Right atrium auricular region (tissue), 2 donors: ENCODE results near the gene PCDHB3. TPM values are rescaled to one million over a fixed set of nuclear protein-coding genes. Genes with fewer than 3 reads are reported as not detected.
A peak's percentile ranks its signal among the peaks of the same experiment; 100 is the strongest.
"Not testable (repeated sequence)": the region's sequence is repeated elsewhere in the genome, so short reads cannot be mapped to it uniquely, and the experiment has no call there.

Experiments used
- DNase-seq: peaks from one replicate; pipeline ENCODE4 v3.0.0-alpha.2; 2019; ENCODE audit warnings: low spot score
- H3K27ac ChIP-seq, 2 donors: fragments of 200-600 bp; sonication (generic); 1 replicate in 1 of 2; 2 replicates in 1 of 2; pipeline ENCODE4 v1.5.1; 2016 to 2019
- H3K27me3 ChIP-seq, 2 donors: fragments of 200-600 bp; sonication (generic); one replicate each; pipeline versions ENCODE4 v1.5.1 to v1.6.0; 2017 to 2019
- H3K36me3 ChIP-seq: fragments of 200-600 bp; sonication (generic); one replicate; pipeline ENCODE4 v1.5.1; 2016
- H3K4me1 ChIP-seq, 2 donors: fragments of 200-600 bp; sonication (generic); one replicate each; pipeline versions ENCODE4 v1.5.1 to v1.6.0; 2017 to 2019
- H3K4me3 ChIP-seq, 2 donors: fragments of 200-600 bp; sonication (generic); 1 replicate in 1 of 2; 2 replicates in 1 of 2; pipeline ENCODE4 v1.5.1; 2017 to 2019; ENCODE audit warnings: mild to moderate bottlenecking in 1 of 2, moderate library complexity in 1 of 2
- H3K9me3 ChIP-seq, 2 donors: fragments of 200-600 bp; sonication (generic); one replicate each; pipeline ENCODE4 v1.5.1; 2019
- CTCF ChIP-seq, 2 donors: fragments of 200-600 bp; sonication (generic); IDR thresholded peaks; one replicate each; pipeline ENCODE4 v1.5.1; 2019; ENCODE audit warnings: antibody characterized with exemption in 2 of 2
- total RNA-seq, 2 donors: library from RNA; depleted of rRNA; stranded (reverse); fragments of >200 nt; gene quantifications; one replicate each; pipeline ENCODE4 v1.1.0, GENCODE V29; 2016

The PCDHB3 gene
- total RNA-seq, 2 donors from 2014 or later: 0.63 to 0.83 TPM

GRCh38 chr5:141135030-141135717 lies 34.9 kb downstream of the PCDHB3 start, which contains the start of gene PCDHB5:
Gene PCDHB5, plus strand, starts transcription at chr5:141135206. Its CDS starts 229 bp downstream, at chr5:141135435.
- H3K36me3 ChIP-seq: no peaks in the 10 kb centered on the region
- no peaks in the 10 kb centered on the region for H3K27me3 ChIP-seq
- no peak for DNase-seq
- no peaks in the 10 kb centered on the region for H3K4me1 ChIP-seq
- peak in 1 of 2 donors; percentile 60 for TF ChIP-seq CTCF (IDR thresholded peaks at IDR 0.05)
- peak within 1 kb of the TSS; percentile 26 to 47 for H3K4me3 ChIP-seq
- H3K27ac ChIP-seq: no peak within 1 kb of the TSS
- peaks cover 0 to 73% of the 10 kb centered on the region in 2 donors for H3K9me3 ChIP-seq

DNA sequence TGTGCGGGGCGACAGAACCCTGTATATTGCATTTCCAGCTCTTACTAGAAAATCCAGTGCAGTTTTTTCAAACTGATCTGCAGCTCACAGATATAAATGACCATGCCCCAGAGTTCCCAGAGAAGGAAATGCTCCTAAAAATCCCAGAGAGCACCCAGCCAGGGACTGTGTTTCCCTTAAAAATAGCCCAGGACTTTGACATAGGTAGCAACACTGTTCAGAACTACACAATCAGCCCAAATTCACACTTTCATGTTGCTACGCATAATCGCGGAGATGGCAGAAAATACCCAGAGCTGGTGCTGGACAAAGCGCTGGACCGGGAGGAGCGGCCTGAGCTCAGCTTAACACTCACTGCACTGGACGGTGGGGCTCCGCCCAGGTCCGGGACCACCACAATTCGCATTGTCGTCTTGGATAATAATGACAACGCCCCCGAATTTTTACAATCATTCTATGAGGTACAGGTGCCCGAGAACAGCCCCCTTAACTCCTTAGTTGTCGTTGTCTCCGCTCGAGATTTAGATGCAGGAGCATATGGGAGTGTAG lies 35.5 kb downstream of the PCDHB3 start:
- no peak overlapping the region for H3K27ac ChIP-seq
- H3K27me3 ChIP-seq: no peaks in the 10 kb centered on the region
- no peaks in the 10 kb centered on the region for H3K36me3 ChIP-seq
- peak overlapping the region in 1 of 2 donors; percentile 47 for H3K4me3 ChIP-seq
- no peaks in the 10 kb centered on the region for H3K4me1 ChIP-seq
- no peak for DNase-seq
- H3K9me3 ChIP-seq: peaks cover 0 to 73% of the 10 kb centered on the region in 2 donors
- no peak for TF ChIP-seq CTCF (IDR thresholded peaks at IDR 0.05)

DNA sequence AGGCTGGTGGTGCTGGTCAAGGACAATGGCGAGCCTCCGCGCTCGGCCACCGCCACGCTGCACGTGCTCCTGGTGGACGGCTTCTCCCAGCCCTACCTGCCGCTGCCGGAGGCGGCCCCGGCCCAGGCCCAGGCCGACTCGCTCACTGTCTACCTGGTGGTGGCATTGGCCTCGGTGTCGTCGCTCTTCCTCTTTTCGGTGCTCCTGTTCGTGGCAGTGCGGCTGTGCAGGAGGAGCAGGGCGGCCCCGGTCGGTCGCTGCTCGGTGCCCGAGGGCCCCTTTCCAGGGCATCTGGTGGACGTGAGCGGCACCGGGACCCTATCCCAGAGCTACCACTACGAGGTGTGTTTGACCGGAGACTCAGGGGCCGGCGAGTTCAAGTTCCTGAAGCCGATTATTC lies 37.1 kb downstream of the PCDHB3 start:
- DNase-seq, H3K27me3 ChIP-seq: not testable (repeated sequence)
- H3K9me3 ChIP-seq: peaks cover 0 to 75% of the 10 kb centered on the region in 2 donors

GRCh38 chr5:141149812-141150211 lies 49.5 kb downstream of the PCDHB3 start, which contains the start of gene PCDHB6:
Gene PCDHB6, plus strand, starts transcription at chr5:141150057. Its CDS starts 201 bp downstream, at chr5:141150258.
- Histone ChIP-seq H3K27ac (no peak within 1 kb of the TSS), H3K36me3 (no peaks in the 10 kb centered on the region), H3K4me1 (no peaks in the 10 kb centered on the region), H3K4me3 (no peak within 1 kb of the TSS), H3K9me3 (peaks cover 5 to 75% of the 10 kb centered on the region in 2 donors), H3K27me3 (no peaks in the 10 kb centered on the region)
- no peak for DNase-seq
- TF ChIP-seq CTCF (IDR thresholded peaks at IDR 0.05): peak in 1 of 2 donors; percentile 18

More for the DNA sequence above, 37.1 kb downstream of the PCDHB3 start:
- H3K27ac ChIP-seq, H3K4me1 ChIP-seq, H3K36me3 ChIP-seq, H3K4me3 ChIP-seq: not testable (repeated sequence)

DNA sequence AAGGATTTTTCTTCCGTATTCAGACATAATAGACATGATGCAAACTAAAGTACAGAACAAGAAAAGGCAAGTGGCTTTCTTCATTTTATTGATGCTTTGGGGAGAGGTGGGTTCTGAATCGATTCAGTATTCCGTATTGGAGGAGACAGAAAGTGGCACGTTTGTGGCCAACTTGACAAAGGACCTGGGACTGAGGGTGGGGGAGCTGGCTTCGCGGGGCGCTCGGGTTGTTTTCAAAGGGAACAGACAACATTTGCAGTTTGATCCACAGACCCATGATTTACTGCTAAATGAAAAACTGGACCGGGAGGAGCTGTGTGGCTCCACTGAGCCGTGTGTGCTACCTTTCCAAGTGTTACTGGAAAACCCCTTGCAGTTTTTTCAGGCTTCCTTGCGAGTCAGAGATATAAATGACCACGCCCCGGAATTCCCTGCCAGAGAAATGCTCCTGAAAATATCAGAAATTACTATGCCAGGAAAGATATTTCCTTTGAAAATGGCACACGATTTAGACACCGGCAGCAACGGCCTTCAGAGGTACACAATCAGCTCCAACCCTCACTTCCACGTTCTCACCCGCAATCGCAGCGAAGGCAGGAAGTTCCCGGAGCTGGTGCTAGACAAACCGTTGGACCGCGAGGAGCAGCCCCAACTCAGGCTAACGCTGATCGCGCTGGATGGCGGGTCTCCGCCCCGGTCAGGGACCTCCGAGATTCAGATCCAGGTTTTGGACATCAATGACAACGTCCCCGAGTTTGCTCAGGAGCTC lies 50.1 kb downstream of the PCDHB3 start:
- DNase-seq: no peak
- TF ChIP-seq CTCF (IDR thresholded peaks at IDR 0.05): no peak
- Histone ChIP-seq H3K9me3 (peaks cover 5 to 81% of the 10 kb centered on the region in 2 donors), H3K4me3 (no peak overlapping the region), H3K4me1 (no peaks in the 10 kb centered on the region), H3K27me3 (no peaks in the 10 kb centered on the region), H3K27ac (no peak overlapping the region), H3K36me3 (no peaks in the 10 kb centered on the region)

DNA sequence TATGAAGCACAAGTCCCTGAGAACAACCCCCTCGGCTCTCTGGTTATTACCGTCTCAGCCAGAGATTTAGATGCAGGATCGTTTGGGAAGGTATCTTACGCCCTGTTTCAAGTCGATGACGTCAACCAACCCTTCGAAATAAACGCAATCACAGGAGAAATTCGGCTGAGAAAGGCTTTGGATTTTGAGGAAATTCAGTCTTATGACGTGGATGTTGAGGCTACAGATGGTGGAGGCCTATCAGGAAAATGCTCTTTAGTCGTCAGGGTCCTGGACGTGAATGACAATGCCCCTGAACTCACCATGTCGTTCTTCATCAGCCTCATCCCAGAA lies 50.7 kb downstream of the PCDHB3 start:
- no peak overlapping the region for H3K27ac ChIP-seq
- no peaks in the 10 kb centered on the region for H3K36me3 ChIP-seq
- H3K27me3 ChIP-seq: no peaks in the 10 kb centered on the region
- no peaks in the 10 kb centered on the region for H3K4me1 ChIP-seq
- TF ChIP-seq CTCF (IDR thresholded peaks at IDR 0.05): no peak
- DNase-seq: no peak
- H3K4me3 ChIP-seq: no peak overlapping the region
- H3K9me3 ChIP-seq: peaks cover 5 to 86% of the 10 kb centered on the region in 2 donors

- H3K36me3 ChIP-seq, DNase-seq, H3K4me1 ChIP-seq, H3K27ac ChIP-seq, H3K27me3 ChIP-seq, H3K4me3 ChIP-seq: not testable (repeated sequence)
- H3K9me3 ChIP-seq: peaks cover 5 to 91% of the 10 kb centered on the region in 2 donors
These were observed 51.4 kb downstream of the PCDHB3 start for GRCh38 chr5:141151632-141152031.

DNA sequence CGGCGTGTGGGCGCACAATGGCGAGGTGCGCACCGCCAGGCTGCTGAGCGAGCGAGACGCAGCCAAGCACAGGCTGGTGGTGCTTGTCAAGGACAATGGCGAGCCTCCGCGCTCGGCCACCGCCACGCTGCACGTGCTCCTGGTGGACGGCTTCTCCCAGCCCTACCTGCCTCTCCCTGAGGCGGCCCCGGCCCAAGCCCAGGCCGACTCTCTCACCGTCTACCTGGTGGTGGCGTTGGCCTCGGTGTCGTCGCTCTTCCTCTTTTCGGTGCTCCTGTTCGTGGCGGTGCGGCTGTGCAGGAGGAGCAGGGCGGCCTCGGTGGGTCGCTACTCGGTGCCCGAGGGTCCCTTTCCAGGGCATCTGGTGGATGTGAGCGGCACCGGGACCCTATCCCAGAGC lies 51.8 kb downstream of the PCDHB3 start:
- H3K4me1 ChIP-seq, H3K27me3 ChIP-seq, DNase-seq, H3K4me3 ChIP-seq, H3K36me3 ChIP-seq, H3K27ac ChIP-seq: not testable (repeated sequence)
- H3K9me3 ChIP-seq: peaks cover 5 to 91% of the 10 kb centered on the region in 2 donors
